HG03442 (cell line): Measurements from ENCODE around the gene CEPT1.
"Not testable (repeated sequence)": the region's sequence is repeated elsewhere in the genome, so short reads cannot be mapped to it uniquely, and the experiment has no call there.

Experiments
- ATAC-seq: cut with Tn5 transposase; IDR thresholded peaks from one replicate; pipeline ENCODE4 v1.9.1; 2021; ENCODE audit warnings: mild to moderate bottlenecking, moderate library complexity; ENCODE audit not compliant: unreplicated experiment

CEPT1 gene

GRCh38 chr1:111208921-111209320 is 68.9 kb downstream of the CEPT1 start:
- no peak for ATAC-seq

- ATAC-seq = no peak
Measured at GRCh38 chr1:111209622-111210021, 69.6 kb downstream of the CEPT1 start.

- ATAC-seq = no peak
Measured at GRCh38 chr1:111211921-111212320, 71.9 kb downstream of the CEPT1 start.

- no peak for ATAC-seq
Measured at GRCh38 chr1:111212634-111213335, 72.8 kb downstream of the CEPT1 start.

GRCh38 chr1:111213412-111213811 is 73.4 kb downstream of the CEPT1 start:
- ATAC-seq = no peak

GRCh38 chr1:111214074-111214801 is 74.2 kb downstream of the CEPT1 start:
- ATAC-seq = no peak

GRCh38 chr1:111214884-111215283 is 74.9 kb downstream of the CEPT1 start:
- ATAC-seq = no peak

- not testable (repeated sequence) for ATAC-seq
Measured at GRCh38 chr1:111215285-111215684, 75.3 kb downstream of the CEPT1 start.

GRCh38 chr1:111216751-111217150 is 76.7 kb downstream of the CEPT1 start:
- ATAC-seq = no peak

GRCh38 chr1:111217183-111217910 is 77.3 kb downstream of the CEPT1 start:
- ATAC-seq = no peak

- no peak for ATAC-seq
Measured at GRCh38 chr1:111218701-111219556, 78.9 kb downstream of the CEPT1 start.

GRCh38 chr1:111219557-111220286 is 79.7 kb downstream of the CEPT1 start:
- peak; percentile 26 for ATAC-seq

GRCh38 chr1:111220302-111220890 is 80.4 kb downstream of the CEPT1 start:
- no peak for ATAC-seq

GRCh38 chr1:111221276-111221632 is 81.2 kb downstream of the CEPT1 start:
- ATAC-seq = no peak

GRCh38 chr1:111221633-111222291 is 81.7 kb downstream of the CEPT1 start:
- peak; percentile 51 for ATAC-seq

- peak; percentile 30 for ATAC-seq
Measured at GRCh38 chr1:111222308-111223125, 82.5 kb downstream of the CEPT1 start.

- no peak for ATAC-seq
Measured at GRCh38 chr1:111223126-111223685, 83.2 kb downstream of the CEPT1 start.

GRCh38 chr1:111225091-111225490 is 85.1 kb downstream of the CEPT1 start:
- no peak for ATAC-seq
